Glutamatergic neuron (in vitro differentiated cells): ENCODE results near the gene KRTAP10-12. TPM values are rescaled to one million over a fixed set of nuclear protein-coding genes. Genes with fewer than 3 reads are reported as not detected.

ENCODE experiments used
- DNase-seq: peaks from one replicate; pipeline ENCODE4 v3.0.0; 2022
- H3K27ac Mint-ChIP-seq: one replicate; pipeline ENCODE4 v1.8.0; 2020; ENCODE audit warnings: mild to moderate bottlenecking, mixed read lengths, inconsistent platforms; ENCODE audit not compliant: unreplicated experiment
- H3K27me3 Mint-ChIP-seq: one replicate; pipeline ENCODE4 v1.8.0; 2020; ENCODE audit warnings: mild to moderate bottlenecking, moderate library complexity, mixed read lengths, inconsistent platforms; ENCODE audit not compliant: unreplicated experiment
- H3K36me3 Mint-ChIP-seq: one replicate; pipeline ENCODE4 v1.8.0; 2020; ENCODE audit warnings: mild to moderate bottlenecking, mixed read lengths, inconsistent platforms; ENCODE audit not compliant: unreplicated experiment
- H3K4me1 Mint-ChIP-seq: one replicate; pipeline ENCODE4 v1.8.0; 2020; ENCODE audit warnings: mild to moderate bottlenecking, low read depth, mixed read lengths, inconsistent platforms; ENCODE audit not compliant: unreplicated experiment
- H3K4me3 Mint-ChIP-seq: one replicate; pipeline ENCODE4 v1.8.0; 2020; ENCODE audit warnings: mild to moderate bottlenecking, mixed read lengths, inconsistent platforms; ENCODE audit not compliant: unreplicated experiment
- H3K9me3 Mint-ChIP-seq: one replicate; pipeline ENCODE4 v1.8.0; 2020; ENCODE audit warnings: mild to moderate bottlenecking, moderate library complexity, mixed read lengths, inconsistent platforms; ENCODE audit not compliant: unreplicated experiment
- total RNA-seq: library from RNA; stranded (reverse); fragmentation: NEBNext Ultra II Directional; extraction: Animal tissue kit (Norgen Biotek cat#: 25700); gene quantifications from one replicate; pipeline ENCODE4 v1.2.1, GENCODE V29; 2021; ENCODE audit not compliant: unreplicated experiment
- TF ChIP-seq, protein P1 (sequence below): fragments of 200-600 bp; sonication (generic); IDR thresholded peaks from one replicate; pipeline ENCODE4 v1.5.0; 2021; ENCODE audit not compliant: partially characterized antibody, unreplicated experiment

The KRTAP10-12 gene
- total RNA-seq, 1 donor from 2014 or later, result not detected

DNA sequence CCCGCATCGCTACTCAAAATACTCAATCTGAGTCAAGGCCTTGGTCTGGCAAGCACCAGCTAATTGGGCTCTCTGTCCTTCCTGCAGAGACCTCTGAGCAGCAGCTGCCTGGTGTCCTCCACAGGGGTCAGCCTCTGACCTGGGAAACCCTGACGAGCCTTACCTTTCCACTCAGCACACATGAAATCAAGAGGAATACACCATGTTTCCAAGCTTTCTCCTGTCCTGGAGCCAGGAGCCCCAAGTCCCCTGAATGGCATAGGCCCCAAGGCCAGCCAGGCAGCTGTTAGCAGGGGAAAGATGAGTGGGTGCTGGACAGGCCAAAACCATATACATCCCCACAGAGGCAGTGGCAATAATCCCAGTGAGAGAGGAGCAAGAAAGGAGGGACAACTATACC lies 41.6 kb downstream of the KRTAP10-12 start:
- H3K9me3 Mint-ChIP-seq, result peaks cover 19% of the 10 kb centered on the region
- TF ChIP-seq, protein P1, sequence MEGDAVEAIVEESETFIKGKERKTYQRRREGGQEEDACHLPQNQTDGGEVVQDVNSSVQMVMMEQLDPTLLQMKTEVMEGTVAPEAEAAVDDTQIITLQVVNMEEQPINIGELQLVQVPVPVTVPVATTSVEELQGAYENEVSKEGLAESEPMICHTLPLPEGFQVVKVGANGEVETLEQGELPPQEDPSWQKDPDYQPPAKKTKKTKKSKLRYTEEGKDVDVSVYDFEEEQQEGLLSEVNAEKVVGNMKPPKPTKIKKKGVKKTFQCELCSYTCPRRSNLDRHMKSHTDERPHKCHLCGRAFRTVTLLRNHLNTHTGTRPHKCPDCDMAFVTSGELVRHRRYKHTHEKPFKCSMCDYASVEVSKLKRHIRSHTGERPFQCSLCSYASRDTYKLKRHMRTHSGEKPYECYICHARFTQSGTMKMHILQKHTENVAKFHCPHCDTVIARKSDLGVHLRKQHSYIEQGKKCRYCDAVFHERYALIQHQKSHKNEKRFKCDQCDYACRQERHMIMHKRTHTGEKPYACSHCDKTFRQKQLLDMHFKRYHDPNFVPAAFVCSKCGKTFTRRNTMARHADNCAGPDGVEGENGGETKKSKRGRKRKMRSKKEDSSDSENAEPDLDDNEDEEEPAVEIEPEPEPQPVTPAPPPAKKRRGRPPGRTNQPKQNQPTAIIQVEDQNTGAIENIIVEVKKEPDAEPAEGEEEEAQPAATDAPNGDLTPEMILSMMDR, result no peak
- no peak overlapping the region for H3K27ac Mint-ChIP-seq
- no peaks in the 10 kb centered on the region for H3K4me1 Mint-ChIP-seq
- peaks cover 33% of the 10 kb centered on the region for H3K36me3 Mint-ChIP-seq
- peaks cover 10% of the 10 kb centered on the region for H3K27me3 Mint-ChIP-seq
- DNase-seq, result no peak
- no peak overlapping the region for H3K4me3 Mint-ChIP-seq

DNA sequence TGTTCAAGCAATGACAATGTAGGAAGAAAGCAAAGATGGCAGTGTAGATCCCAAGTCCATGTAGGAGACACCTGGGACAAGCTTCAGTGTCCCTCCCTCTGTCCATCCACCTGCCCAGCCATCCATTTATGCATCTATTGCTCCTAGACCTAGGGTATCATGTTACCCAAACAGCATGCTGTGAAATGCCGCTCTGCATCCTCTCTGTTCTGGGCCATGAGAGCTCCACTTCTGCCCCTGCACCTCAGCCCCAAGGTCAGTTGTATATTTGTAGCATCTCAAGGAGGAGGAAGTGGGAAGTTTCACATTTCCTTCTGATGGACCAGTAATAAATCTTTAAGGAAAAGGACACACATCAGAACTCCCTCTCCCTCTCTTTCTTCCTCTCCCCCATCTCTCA lies 42.3 kb downstream of the KRTAP10-12 start:
- Mint-ChIP-seq H3K4me3 (no peak overlapping the region), H3K9me3 (peaks cover 19% of the 10 kb centered on the region), H3K36me3 (peaks cover 33% of the 10 kb centered on the region), H3K4me1 (no peaks in the 10 kb centered on the region), H3K27ac (no peak overlapping the region), H3K27me3 (peaks cover 10% of the 10 kb centered on the region)
- TF ChIP-seq, protein P1, result no peak
- DNase-seq, result no peak

DNA sequence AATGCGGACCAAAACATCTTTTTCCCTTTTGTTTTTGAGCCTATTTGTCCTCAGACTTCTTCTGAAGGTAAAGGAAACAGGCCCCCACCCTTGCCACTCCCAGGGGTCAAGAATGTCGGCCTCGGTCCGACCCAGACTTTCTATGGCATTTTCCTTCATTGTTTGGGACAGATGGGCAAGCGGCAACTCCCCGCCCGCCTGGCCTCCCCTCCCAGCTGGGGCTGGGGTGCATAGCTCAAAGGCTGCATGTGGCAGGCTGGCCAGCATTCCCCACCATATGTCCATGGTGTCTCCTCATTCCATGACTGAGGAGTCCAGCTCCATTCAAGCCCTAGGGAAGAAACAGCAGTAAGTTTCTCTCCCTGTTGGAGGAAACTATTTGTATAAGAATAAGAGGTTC lies 43.8 kb downstream of the KRTAP10-12 start:
- Mint-ChIP-seq H3K27me3 (peaks cover 10% of the 10 kb centered on the region), H3K9me3 (peaks cover 19% of the 10 kb centered on the region), H3K4me3 (no peak overlapping the region), H3K4me1 (no peaks in the 10 kb centered on the region), H3K27ac (no peak overlapping the region), H3K36me3 (peaks cover 30% of the 10 kb centered on the region)
- TF ChIP-seq, protein P1, result no peak
- DNase-seq, result no peak

DNA sequence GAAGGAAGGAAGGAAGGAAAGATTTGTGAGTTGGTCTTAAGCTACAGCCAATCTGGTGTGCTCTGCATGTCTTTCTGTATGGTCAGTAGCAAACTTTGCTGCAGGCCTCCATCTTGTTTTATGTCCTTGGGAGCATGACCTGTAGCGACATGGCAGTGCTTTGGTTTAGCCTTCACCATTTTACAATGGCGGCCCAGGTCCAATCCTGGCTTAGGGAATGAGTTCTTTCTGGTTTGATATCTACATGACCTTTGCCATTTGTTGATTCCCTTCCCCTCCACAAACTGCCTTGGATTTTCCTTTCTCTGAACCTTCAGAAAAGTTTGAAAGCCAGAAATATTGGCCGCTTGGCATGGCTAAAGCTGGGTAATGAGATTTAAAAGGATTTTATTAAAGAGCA lies 44.9 kb downstream of the KRTAP10-12 start:
- Mint-ChIP-seq H3K4me3 (no peak overlapping the region), H3K4me1 (no peaks in the 10 kb centered on the region)
- TF ChIP-seq, protein P1, result no peak

DNA sequence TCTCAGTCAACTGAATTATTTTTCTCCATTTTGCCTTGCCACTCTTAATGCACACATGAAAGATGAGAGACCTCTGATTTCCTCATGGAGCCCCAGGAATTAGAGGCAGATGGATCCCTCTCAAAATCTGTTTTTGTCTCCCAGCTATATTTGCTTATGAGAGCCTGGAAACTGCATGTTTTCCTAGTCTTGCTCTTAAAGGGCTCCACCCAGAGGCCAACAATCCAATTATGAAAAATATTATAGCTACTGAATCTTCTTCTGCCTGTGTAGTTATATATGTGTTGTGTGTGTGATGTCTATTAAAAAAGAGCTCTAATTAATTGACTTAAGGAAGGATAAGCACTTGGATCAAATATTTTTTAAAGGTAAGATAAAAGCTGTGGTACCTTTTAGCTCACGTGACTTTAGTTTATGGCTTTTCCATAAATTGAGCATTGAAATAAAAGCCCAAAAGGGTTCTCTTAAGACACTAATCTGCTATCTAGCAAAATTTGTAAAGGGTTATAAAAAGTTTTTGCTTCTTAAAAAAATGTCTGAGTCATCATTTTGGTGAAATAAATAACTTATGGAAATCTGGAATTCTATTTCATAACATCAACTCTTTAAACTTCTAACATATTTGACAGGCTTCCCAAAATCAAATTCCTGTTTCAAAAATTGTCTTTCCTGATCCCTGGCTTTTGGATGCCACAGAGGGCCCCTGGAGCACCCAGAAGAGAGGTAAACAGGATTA lies 45.6 kb downstream of the KRTAP10-12 start:
- no peak for DNase-seq
- TF ChIP-seq, protein P1, result no peak
- H3K36me3 Mint-ChIP-seq, result peaks cover 21% of the 10 kb centered on the region
- peaks cover 12% of the 10 kb centered on the region for H3K9me3 Mint-ChIP-seq
- H3K27me3 Mint-ChIP-seq, result peaks cover 6% of the 10 kb centered on the region
- H3K27ac Mint-ChIP-seq, result no peak overlapping the region
- H3K4me3 Mint-ChIP-seq, result no peak overlapping the region
- no peaks in the 10 kb centered on the region for H3K4me1 Mint-ChIP-seq

More for the DNA sequence above, 44.9 kb downstream of the KRTAP10-12 start:
- no peak overlapping the region for H3K27ac Mint-ChIP-seq
- peaks cover 23% of the 10 kb centered on the region for H3K36me3 Mint-ChIP-seq
- H3K9me3 Mint-ChIP-seq, result peaks cover 17% of the 10 kb centered on the region
- DNase-seq, result no peak
- peaks cover 10% of the 10 kb centered on the region for H3K27me3 Mint-ChIP-seq
